NOMO-1 treated with DMSO at 0.1 percent for 48 hours (cell line): ENCODE results near the gene NKX2-4.
"Not testable (repeated sequence)": the region's sequence is repeated elsewhere in the genome, so short reads cannot be mapped to it uniquely, and the experiment has no call there.

ENCODE experiments used
- DNase-seq: peaks from one replicate; lab custom pipeline; 2025; ENCODE audit not compliant: unreplicated experiment; lab: John Stamatoyannopoulos, UW

The NKX2-4 gene

DNA sequence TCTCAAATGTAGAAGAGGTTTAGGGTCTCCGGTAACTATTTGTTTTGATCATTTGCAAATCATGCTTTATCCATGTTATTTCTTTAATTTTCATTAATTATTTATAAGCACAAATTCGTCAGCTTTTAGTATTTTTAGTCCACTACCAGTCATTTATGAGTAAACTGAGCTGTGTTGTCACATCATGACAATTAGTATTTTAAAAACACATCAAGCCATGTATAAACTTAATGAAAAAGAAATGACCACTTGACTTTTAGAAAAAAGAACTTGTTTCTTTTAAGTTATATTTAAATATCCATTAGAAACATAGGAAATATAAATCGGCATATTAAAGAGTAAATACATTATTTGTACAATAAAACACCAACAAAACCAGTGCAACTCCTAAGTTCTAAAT, 2.8 kb downstream of the NKX2-4 start:
- no peak for DNase-seq

DNA sequence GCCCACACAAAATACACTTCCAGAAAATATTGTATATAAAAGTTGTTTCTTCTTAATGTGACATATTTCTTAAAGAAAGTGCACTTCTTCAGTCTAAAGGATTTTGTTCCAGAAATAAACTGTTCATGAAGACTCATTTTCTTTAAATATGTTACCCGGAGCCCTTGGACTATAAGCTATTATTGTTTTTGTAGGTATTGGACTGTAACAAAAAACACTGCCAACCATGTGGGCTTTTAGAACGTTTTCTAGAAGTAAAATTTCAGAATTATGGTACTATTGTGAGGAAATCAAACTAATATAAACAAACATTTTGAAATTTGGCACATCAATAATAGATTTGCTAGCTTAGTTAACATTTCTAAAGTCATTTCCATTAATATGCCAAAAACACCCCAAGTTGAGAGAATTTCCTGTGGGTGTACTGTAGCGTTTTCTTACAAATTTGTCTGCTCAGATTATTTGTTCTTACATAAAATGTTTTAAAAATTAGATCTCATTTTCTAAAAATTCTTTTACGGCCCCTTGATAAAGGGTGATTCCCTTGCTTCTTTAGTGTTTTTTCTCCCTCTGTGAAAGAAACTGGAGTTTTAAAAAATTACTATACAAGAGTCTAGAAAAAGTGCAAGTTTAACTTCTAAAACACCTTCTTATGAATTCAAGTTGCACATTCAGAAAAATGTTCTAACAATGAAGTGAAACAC, 3.4 kb downstream of the NKX2-4 start:
- DNase-seq, result no peak

DNA sequence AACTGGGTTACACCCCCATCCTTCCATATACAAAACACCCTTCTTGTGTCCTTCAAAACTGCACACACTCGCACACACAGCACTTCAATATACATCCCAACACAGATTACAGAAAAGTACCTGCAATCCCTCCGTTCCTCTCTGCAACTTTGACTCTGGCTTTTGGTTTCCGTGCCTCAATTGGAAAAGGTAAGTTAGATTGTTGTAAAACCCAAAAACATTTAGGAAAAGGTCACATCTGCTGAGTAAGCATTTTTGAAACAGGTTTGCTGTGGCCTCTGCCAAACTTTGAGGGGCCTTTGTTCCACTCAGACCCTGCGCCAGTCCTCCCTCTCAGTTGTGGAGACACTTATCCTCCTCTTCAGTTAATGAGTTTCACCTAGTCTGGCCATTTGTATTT, 4.2 kb downstream of the NKX2-4 start:
- no peak for DNase-seq

DNA sequence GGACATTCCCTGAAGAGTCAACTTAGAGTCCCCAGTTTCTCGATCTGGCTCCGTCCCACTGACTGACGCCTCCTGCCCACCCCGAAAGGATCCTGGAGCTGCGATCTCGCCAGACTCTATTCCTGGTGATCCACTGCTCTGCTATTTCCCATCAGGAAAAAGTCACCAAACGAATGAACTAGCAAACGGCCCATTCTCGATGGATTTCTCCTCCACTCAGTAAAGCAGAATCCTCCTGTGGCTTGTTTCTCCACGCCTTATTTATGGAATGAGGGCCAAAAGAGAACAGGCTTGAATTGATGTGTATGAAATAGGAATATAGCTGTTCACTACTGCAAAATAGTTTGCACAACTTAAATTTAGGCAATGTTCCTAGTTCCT, 5.4 kb downstream of the NKX2-4 start:
- no peak for DNase-seq

DNA sequence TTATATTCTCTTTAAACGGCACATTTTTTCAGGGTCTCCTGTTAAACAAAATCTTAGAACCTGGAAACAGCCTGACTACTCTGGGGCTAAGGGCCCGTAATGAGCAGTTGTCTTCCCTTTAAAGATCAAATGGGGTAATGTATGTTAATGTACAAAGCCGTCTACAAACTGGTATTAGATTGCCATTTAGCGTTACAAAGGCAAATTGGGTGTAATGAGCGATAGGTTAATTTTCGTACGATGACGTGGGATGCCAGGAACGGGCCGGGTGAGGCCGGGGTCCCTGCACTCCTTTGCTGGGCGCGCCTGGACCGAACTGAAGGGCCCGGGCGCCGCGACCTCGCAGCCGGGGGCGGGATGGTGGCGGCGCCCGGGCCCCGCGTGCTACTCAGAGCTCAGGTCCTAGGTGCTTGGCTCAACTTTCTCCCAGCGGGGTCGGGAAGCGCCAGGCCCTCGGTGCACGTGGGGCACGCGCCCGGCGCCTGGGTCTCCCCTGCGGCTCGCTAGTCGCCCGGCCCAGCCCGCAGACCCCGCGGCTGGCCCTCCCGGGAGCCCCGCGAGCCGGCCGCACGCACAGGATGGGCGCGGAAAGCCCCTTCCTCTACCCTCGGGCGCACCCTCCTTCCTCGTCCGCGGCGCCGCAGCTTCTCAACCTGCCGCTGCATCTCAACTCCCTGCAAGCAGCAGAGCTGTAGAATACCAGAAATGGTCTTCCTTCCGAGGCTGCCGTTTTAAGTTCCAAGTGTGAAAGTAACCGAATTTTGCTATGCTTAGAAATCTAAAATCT, 5.9 kb downstream of the NKX2-4 start:
- DNase-seq, result no peak

DNA sequence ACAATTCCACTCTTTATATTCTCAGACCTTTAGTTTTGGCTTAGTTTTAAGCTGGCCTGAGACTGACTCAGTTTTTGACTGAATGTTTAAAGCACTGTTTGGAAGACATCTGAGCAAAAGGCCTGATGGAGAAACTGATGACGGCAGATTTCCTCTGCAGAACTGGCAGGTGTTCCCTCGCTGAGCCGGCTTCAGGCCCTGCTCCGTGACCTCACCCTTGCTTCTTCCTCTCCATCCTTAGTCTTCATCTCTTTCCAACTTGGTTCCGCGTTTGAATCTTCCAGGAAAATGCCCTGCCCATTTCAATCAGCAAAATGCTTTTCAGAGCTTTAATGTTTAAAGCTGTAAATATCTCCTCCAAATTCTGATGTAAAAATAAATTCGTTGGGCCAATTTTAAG, 6.6 kb downstream of the NKX2-4 start:
- DNase-seq, result no peak

DNA sequence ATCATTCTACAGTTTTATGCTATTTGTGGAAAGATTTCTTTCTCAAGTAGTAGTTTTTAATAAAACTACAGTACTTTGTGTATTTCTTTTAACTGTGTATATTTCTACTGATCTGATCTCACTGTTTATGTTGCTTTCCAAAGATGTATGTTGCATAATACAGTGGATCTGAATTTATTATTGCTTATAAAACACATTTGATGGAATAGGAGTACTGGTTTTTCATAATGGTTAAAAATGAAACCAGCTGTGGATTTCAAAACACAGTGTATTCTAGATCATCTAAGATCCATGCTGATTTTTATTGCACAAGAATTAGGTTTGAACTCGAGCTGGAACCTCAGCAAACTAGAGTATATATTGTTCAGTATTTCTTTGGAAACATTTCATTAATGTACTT, 8.0 kb downstream of the NKX2-4 start:
- no peak for DNase-seq

DNA sequence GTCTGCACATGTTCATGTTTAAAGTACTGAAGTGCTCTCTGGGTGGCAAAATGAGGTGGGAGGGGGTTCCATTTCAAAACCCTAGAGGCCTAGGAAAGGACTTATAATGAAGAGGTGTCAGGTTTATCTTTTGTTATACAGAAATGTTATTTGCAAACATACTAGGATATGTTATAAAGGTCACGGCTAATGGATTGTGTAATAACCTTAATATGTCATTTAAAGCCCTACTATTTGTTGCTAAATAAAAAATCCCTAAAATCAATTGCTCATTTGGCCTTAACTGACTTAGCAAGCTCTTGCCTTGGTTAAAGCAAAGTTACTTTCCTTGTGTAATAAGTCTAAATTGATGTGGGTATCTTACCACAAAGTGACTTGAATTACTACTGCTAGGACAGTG, 8.8 kb downstream of the NKX2-4 start:
- DNase-seq, result no peak

DNA sequence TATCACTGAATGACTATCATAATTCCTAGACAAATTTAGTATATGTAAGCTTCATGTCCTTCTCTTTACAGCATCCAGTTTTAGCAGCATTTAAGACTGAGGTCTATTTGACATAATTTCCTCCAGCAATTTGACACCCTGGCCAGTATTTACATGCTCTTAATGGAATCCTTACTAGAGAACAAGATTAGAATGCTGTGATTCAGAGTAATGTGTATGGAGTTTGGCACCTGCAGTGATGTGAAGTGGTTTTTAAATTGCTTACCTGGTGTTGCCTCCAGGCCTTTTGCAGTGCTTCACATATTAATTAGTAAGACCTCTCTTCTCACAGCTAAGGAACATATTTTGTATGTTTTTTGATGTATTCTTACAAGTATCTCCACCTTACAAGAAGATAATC, 9.8 kb downstream of the NKX2-4 start:
- DNase-seq, result no peak

DNA sequence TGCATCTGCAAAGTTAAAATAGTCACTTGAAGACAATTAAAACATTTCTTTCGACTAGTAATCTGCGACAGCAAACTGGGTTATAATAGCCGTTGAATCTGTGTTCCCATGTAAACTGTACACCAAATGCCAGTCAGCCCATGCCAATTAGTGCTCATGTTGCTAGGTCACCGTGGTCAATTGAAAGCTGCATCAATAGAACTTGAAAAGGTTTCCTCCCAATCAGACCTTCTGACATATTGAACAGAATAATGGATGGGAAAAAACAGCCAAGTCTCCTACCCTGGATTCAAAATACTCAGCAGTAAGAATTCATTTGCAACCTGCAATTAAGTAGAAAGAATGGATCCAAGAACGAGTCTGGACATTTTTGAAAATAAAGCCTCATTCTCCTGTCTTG, 11.2 kb downstream of the NKX2-4 start:
- DNase-seq, result no peak

DNA sequence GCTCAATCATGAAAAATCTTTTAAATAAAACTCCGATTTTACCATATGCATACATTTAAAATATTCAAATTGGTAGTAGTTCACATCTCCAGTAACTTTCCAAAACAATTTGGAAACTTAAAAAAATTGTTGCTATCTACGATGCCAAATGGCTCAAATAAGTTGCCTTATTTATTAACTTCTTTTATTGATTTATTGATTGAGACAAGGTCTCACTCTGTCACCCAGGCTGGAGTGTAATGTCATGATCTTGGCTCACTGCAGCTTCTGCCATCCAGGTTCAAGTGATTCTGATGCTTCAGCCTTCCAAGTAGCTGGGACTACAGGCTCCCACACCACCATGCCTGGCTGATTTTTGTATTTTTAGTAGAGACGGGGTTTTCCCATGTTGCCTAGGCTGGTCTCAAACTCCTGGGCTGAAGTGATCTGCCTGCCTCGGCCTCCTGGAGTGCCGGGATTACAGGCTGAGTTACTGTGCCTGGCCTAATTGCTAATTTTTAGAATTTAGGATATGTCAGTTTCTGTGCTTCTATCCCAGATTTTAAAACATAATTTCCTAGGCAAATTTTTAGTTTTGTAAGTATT, 12.9 kb downstream of the NKX2-4 start:
- no peak for DNase-seq

DNA sequence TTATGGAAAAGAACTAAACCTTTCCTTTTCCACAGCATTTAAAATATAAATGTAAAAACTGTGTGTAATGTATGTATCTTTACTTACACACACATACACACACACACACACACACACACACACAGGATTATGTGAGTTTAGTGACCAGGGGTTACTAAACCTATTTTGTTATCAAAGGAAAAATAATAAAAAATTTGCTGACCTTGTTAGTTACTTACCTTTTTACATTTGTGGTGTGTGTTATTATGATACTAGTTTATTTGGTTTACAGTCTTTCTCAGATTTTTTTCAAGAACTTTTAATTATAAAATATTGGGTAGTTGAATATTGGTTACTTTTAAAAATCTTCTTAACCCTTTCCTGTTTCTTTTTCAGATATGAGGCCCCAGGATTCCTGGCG, 15.7 kb downstream of the NKX2-4 start:
- DNase-seq, result no peak

DNA sequence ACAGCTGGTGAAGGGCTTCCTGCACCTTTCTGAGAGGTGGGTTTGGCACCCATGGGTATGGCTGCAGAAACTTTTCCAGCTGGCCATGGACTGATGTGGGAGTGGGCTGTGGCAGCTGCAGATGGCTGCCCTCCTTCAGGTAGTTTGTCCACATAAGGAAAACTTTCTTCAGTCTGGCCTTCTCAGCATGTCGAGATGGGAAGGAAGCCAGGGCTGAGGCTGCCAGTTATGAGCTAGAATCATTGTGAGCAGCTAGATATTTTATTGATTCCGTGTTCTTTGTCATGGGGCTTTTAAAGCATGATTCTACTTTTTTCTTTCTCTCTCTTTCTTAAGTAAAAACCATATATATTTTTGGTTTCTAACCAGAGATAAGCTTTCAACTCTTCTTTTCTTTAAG, 16.6 kb downstream of the NKX2-4 start:
- no peak for DNase-seq

DNA sequence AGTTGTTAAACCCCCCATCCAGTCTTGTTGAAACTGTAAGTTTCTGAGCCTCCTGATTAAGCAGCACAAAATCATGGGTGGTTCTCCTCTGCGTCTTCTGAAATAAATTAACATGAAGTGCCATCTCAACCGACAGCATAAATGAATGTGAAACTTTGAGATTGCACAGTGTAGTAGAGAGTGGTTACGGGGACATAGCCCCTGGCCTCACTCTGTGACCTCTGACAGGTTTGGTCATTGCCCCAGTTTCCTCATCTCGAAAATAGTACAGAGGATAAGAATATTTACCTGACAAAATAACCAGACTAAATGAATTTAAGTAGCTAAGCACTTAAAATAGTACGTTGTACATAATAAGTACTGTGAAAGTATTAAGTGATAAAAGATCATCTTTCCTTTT, 19.1 kb downstream of the NKX2-4 start:
- DNase-seq, result no peak

DNA sequence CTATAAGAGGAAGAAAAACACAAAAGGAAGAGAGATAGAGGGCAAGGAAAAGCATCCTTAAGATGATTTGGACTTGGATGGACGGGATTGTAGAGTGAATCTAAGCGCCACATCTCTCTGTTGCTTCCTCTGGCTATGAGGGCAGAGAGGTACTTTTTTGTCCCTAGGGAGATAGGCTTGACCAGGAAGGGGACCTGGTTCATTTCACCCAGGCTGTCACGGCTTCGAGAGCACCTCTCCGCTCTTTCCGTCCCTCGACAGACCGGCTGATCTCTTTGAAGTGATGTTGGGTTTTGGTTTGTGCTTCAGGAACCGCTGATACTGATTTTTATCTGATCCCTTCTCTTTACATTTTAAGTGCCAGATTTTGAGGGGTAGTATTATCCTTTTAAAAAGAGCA, 19.6 kb downstream of the NKX2-4 start:
- no peak for DNase-seq

DNA sequence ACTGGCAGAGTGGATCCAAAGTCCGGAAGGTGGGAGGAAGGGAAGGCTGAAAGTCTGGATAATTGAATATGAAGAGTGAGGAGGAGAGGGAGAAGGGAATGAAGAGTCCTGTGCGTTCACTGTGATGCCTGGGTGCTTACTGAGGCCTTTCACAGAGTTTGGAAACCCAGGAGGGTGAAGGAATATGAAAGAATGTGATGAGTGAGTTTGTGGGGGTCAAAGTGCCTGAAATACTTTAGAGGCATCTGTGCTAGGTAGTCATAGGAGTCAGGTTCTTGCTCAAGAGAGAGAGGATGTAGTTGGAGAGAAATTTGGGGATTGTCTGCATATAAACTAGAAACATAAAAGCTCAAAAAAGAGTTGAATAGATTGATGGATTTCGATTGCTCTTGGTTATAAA, 20.7 kb downstream of the NKX2-4 start:
- DNase-seq, result no peak

DNA sequence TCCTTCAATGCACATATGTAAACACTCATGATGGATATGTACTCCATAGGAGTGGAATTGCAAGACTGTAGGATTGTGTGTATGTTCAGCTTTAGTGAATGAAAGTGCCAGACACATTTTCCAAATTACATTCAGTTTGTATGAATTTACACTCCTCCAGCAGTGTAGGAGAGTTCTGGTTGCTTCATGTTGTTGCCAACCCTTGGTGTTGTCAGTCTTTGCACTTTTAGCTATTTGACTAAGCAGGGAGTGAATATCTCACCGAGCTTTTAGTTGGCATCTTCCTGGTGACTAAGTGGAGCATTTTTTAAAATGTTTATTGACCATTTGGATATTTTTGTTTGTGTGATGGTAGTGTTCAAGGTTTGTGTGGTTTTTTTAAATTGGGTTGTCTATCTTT, 23.9 kb downstream of the NKX2-4 start:
- no peak for DNase-seq

DNA sequence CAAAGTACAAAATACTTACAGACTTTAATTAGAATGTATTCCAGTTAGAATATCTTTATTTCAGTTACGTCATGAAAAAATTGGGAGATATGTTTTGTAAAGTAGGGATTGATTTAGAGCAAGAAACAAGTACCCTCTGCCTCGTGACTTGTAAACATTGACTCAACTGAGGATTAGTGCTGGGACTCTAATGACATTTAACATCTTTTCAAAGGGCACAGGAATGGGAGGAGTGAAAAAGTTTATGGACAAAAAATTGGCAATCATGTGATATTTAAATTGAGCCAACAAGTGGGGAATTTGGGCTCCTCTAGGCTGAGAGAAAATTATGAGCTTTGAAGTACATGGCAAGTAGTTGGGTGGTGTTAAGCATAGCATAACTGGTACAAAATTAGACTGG, 25.3 kb downstream of the NKX2-4 start:
- DNase-seq, result no peak

DNA sequence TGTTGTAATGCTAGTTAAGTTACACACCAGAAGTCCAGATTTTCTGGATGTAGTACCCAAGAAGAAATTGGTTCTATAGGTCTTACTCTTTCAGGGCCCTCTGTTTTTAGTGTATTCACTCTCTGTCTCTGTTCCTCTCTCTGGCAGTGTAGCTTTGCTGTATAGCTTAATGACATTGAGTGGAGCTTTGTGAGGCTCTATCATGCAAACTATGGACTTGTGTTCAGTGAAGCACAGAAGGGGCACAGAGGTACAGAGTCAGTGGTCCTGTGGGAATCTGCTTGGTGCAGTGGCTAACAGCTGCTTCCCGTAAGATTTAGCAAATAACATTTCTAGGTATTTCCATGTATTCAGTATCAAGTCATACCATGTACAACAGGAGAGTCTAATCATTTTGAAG, 26.1 kb downstream of the NKX2-4 start:
- no peak for DNase-seq

DNA sequence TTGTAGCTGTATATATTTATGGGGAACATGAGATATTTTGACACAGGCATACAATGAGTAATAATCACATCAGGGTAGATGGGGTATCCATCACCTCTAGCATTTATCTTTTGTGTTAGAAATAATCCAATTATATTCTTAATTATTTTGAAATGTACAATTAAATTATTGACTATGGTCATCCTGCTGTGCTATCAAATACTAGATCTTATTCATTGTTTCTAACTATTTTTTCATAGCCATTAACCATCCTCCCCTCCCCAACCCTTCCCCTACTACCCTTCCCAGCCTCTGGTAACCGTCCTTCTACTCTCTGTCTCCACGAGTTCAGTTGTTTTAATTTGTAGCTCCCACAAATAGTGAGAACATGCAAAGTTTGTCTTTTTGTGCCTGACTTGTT, 28.5 kb downstream of the NKX2-4 start:
- DNase-seq, result no peak

DNA sequence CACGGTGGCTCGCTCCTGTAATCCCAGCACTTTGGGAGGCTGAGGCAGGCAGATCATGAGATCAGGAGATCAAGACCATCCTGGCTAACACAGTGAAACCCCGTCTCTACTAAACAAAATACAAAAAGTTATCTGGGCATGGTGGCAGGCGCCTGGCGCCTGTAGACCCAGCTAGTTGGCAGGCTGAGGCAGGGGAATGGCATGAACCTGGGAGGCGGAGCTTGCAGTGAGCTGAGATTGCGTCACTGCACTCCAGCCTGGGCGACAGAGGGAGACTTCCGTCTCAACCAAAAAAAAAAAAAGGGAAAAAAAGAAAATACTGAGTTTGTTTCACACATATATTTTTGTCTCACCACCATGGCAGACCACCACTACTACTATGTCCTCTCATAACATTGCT, 31.1 kb downstream of the NKX2-4 start:
- DNase-seq, result not testable (repeated sequence)

DNA sequence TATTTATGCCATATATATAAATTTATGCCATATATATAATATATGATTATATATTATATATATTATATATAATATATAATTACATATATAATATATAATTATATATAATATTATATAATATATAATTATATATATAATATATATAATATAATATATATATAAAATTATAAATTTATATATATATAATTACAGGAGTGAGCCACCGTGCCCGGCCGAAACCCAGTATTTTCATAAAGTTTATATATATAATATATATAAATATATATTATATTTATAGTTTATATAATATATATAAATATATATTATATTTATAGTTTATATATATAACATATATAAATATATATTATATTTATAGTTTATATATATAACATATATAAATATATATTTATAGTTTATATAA, 31.6 kb downstream of the NKX2-4 start:
- no peak for DNase-seq

DNA sequence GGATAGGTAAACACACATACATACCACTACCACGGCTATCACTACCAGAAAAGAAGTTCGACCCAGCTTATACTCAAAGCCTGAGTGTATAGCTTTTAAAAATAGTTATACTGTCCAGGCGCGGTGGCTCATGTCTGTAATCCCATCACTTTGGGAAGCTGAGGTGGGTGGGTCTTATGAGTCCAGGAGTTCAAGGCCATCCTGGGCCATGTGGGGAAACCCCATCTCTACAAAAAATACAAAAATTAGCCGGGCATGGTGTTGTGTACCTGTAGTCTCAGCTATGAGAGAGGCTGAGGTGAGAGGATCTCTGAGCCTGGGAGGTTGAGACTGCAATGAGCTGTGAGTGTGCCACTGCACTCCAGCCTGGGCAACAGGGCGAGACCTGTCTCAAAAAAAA, 32.9 kb downstream of the NKX2-4 start:
- no peak for DNase-seq
